Endothelial cell of umbilical vein (primary cell): ENCODE results near the gene CHST15. TPM values are rescaled to one million over a fixed set of nuclear protein-coding genes. Genes with fewer than 3 reads are reported as not detected.

Experiments used
- BruUV-seq: library from RNA; stranded (reverse); fragments of 400-500 nt; replicated peaks from 2 replicates; lab custom pipeline; 2021; lab: Mats Ljungman, UMichigan
- CTCF ChIA-PET: fragments of 300-600, 350-600 bp; sonication (Branson Sonifier 250); formaldehyde crosslinking; loops from one replicate; lab custom pipeline; 2021; ENCODE audit warnings: antibody characterized with exemption, inconsistent platforms; lab: Charles Lee
- POLR2A ChIA-PET: fragments of 300-600, 350-600 bp; sonication (Branson Sonifier 250); formaldehyde crosslinking; loops from one replicate; lab custom pipeline; 2021; ENCODE audit warnings: antibody characterized with exemption, inconsistent platforms; lab: Charles Lee
- DNase-seq: peaks from one replicate; pipeline ENCODE4 v3.0.0-alpha.2; 2011; ENCODE audit warnings: low read depth, low spot score
- FAIRE-seq: peaks from 2 replicates; lab custom pipeline; 2011; peaks lifted over from hg19 to GRCh38; lab: Jason Lieb, UNC
- H2AFZ ChIP-seq: 2 replicates; pipeline ENCODE4 v1.6.0; 2012; ENCODE audit warnings: low read depth, low read length, control low read depth, inconsistent platforms
- H3K27ac ChIP-seq: 2 replicates; pipeline ENCODE4 v1.5.1; 2011; ENCODE audit warnings: low read depth, mild to moderate bottlenecking, control low read depth, low read length, moderate library complexity; ENCODE audit not compliant: insufficient read depth
- H3K27me3 ChIP-seq, 2 experiments: 2 replicates each; pipeline versions ENCODE4 v1.6.0 to v1.6.1; 2011; ENCODE audit warnings: low read length in 2 of 2, mixed read lengths in 1 of 2; ENCODE audit not compliant: control insufficient read depth in 2 of 2, insufficient read depth in 2 of 2
- H3K36me3 ChIP-seq, 2 experiments: 2 replicates in 1 of 2; 3 replicates in 1 of 2; pipeline ENCODE4 v1.5.1; 2011; ENCODE audit warnings: low read length in 2 of 2, mild to moderate bottlenecking in 1 of 2, moderate library complexity in 1 of 2; ENCODE audit not compliant: control insufficient read depth in 2 of 2, insufficient read depth in 2 of 2; ENCODE audit errors: extremely low read depth in 1 of 2
- H3K4me1 ChIP-seq: 3 replicates; pipeline ENCODE4 v1.5.1; 2011; ENCODE audit warnings: mild to moderate bottlenecking, low read length; ENCODE audit not compliant: control insufficient read depth, insufficient read depth; ENCODE audit errors: extremely low read depth
- H3K4me2 ChIP-seq: 2 replicates; pipeline ENCODE4 v1.6.1; 2011; ENCODE audit warnings: low read length, control low read depth, mixed read lengths; ENCODE audit not compliant: insufficient read depth
- H3K4me3 ChIP-seq, 3 experiments: fragments of 200-600 bp in 1 of 3; sonication (generic), shearing (Covaris generic) in 1 of 3; replicated peaks in 1 of 3; 2 replicates each; pipeline ENCODE4 v1.5.1; 2011 to 2016; ENCODE audit warnings: control low read depth in 3 of 3, low read length in 3 of 3, mild to moderate bottlenecking in 2 of 3, inconsistent platforms in 1 of 3, low read depth in 1 of 3, moderate library complexity in 1 of 3; ENCODE audit not compliant: insufficient read depth in 1 of 3
- H3K79me2 ChIP-seq: 2 replicates; pipeline ENCODE4 v1.6.0; 2012; ENCODE audit warnings: low read length, inconsistent platforms; ENCODE audit not compliant: control insufficient read depth, insufficient read depth
- H3K9ac ChIP-seq: replicated peaks from 2 replicates; pipeline ENCODE3; 2011; ENCODE audit warnings: low read length, control low read depth; ENCODE audit not compliant: insufficient read depth; ENCODE audit errors: extremely low read depth
- H3K9me1 ChIP-seq: replicated peaks from 3 replicates; pipeline ENCODE4 v1.6.0; 2011; ENCODE audit warnings: mild to moderate bottlenecking, low read length; ENCODE audit not compliant: control insufficient read depth, insufficient read depth; ENCODE audit errors: extremely low read depth
- H3K9me3 ChIP-seq: replicated peaks from 2 replicates; pipeline ENCODE4 v1.5.1; 2012; ENCODE audit warnings: low read length, inconsistent platforms; ENCODE audit not compliant: control insufficient read depth, insufficient read depth
- H4K20me1 ChIP-seq: replicated peaks from 2 replicates; pipeline ENCODE3; 2011; ENCODE audit warnings: mild to moderate bottlenecking, low read length; ENCODE audit not compliant: control insufficient read depth, insufficient read depth; ENCODE audit errors: extremely low read depth
- CTCF ChIP-seq, 2 donors: IDR thresholded peaks; 1 replicate in 1 of 2; 2 replicates in 1 of 2; pipeline ENCODE4 v1.5.1; 2011; ENCODE audit warnings: low read length in 2 of 2, mild to moderate bottlenecking in 2 of 2, moderate library complexity in 2 of 2, control low read depth in 1 of 2, inconsistent platforms in 1 of 2, low read depth in 1 of 2; ENCODE audit not compliant: insufficient read depth in 1 of 2; ENCODE audit errors: extremely low read depth in 1 of 2
- EZH2 ChIP-seq: IDR thresholded peaks from 2 replicates; pipeline ENCODE4 v1.6.1; 2012; ENCODE audit warnings: borderline replicate concordance, low read depth, mild to moderate bottlenecking, moderate library complexity, low read length, inconsistent platforms; ENCODE audit not compliant: severe bottlenecking
- FOS ChIP-seq: IDR thresholded peaks from 2 replicates; pipeline ENCODE4 v1.6.1; 2011; ENCODE audit warnings: mild to moderate bottlenecking, low read length, moderate library complexity, borderline replicate concordance; ENCODE audit not compliant: insufficient read depth
- GATA2 ChIP-seq: IDR thresholded peaks from 2 replicates; pipeline ENCODE4 v1.7.0; 2011; ENCODE audit warnings: low read depth, mild to moderate bottlenecking, moderate library complexity, mixed read lengths, low read length; ENCODE audit not compliant: insufficient read length, insufficient read depth
- JUN ChIP-seq: IDR thresholded peaks from 2 replicates; pipeline ENCODE4 v1.6.1; 2011; ENCODE audit warnings: borderline replicate concordance, low read depth; ENCODE audit not compliant: insufficient read length, insufficient read depth
- MAX ChIP-seq: IDR thresholded peaks from 2 replicates; pipeline ENCODE4 v1.6.1; 2011; ENCODE audit not compliant: insufficient read depth, insufficient read length
- MYC ChIP-seq: IDR thresholded peaks from one replicate; pipeline ENCODE4 v1.6.1; 2011; ENCODE audit warnings: mild to moderate bottlenecking, low read depth, low read length
- POLR2A ChIP-seq: IDR thresholded peaks from 2 replicates; pipeline ENCODE4 v1.6.1; 2012; ENCODE audit warnings: low read depth, mild to moderate bottlenecking, control low read depth, low read length
- POLR2AphosphoS5 ChIP-seq: IDR thresholded peaks from 2 replicates; pipeline ENCODE4 v1.6.1; 2012; ENCODE audit warnings: low read depth, mild to moderate bottlenecking, control low read depth, low read length, moderate library complexity; ENCODE audit not compliant: insufficient read depth
- dilution Hi-C: fragments of 300-500 bp; cut with MboI; formaldehyde crosslinking; loops from one replicate; pipeline ENCODE4 v1.15.0; 2019; ENCODE audit warnings: low sequenced_read_pairs; ENCODE audit not compliant: extremely low pct_ligation_motif_present
- intact Hi-C: fragments of 100-400 bp; cut with micrococcal nuclease; formaldehyde crosslinking; loops from one replicate; pipeline ENCODE4 v1.10.0; 2022
- polyA plus RNA-seq, 4 experiments: library from polyadenylated mRNA; depleted of rRNA in 3 of 4; stranded (reverse) in 3 of 4; unstranded in 1 of 4; fragments of >200 nt; gene quantifications; 2 replicates each; pipeline versions ENCODE4 v1.2.1 to v1.2.3, GENCODE V29; 2011 to 2012; ENCODE audit warnings: missing spikeins in 1 of 4
- total RNA-seq: library from RNA; stranded (reverse); gene quantifications from 2 replicates; pipeline ENCODE4 v1.2.3, GENCODE V29; 2021

CHST15 gene
- total and polyA plus RNA-seq, 2 donors (not counting 3 experiments of a cell fraction or from before 2014, with no cell fraction given): 23.1 to 29.2 TPM

- CTCF ChIA-PET: no interaction called here
- H3K36me3 ChIP-seq: peaks cover 0 to 12% of the 10 kb centered on the region in 2 experiments
- H3K9me1 ChIP-seq: no peaks in the 10 kb centered on the region
- FAIRE-seq (no peak), DNase-seq (no peak)
- H3K4me2 ChIP-seq: no peak overlapping the region
- no peaks in the 10 kb centered on the region for H3K27me3 ChIP-seq
- intact Hi-C loops: no loop called here
- no TSS peak for BruUV-seq
- TF ChIP-seq EZH2: no peak
- TF ChIP-seq GATA2: no peak
- no peak for TF ChIP-seq POLR2A
- TF ChIP-seq POLR2AphosphoS5: no peak
- TF ChIP-seq JUN: no peak
- no peak for TF ChIP-seq CTCF (IDR thresholded peaks at IDR 0.05; ENCODE audit: extremely low read depth in 1 of 2, insufficient read depth in 1 of 2, low read depth in 1 of 2, low read length in 2 of 2)
- no peak for TF ChIP-seq MYC
- TF ChIP-seq MAX: no peak
- no peak for TF ChIP-seq FOS
- no peaks in the 10 kb centered on the region for H3K4me1 ChIP-seq
- H2AFZ ChIP-seq: no peak overlapping the region
- no peak overlapping the region for H3K27ac ChIP-seq
- H3K9me3 ChIP-seq: no peaks in the 10 kb centered on the region
- H4K20me1 ChIP-seq: no peaks in the 10 kb centered on the region
- POLR2A ChIA-PET: no interaction called here
- dilution Hi-C loops: no loop called here
- no peak overlapping the region for H3K4me3 ChIP-seq
- no peaks in the 10 kb centered on the region for H3K79me2 ChIP-seq
- no peak overlapping the region for H3K9ac ChIP-seq
Observed at GRCh38 chr10:124007102-124007772, 86.2 kb downstream of the CHST15 start.
